ENCODE measurements around the gene PI4K2A.
A peak's percentile ranks its signal among the peaks of the same experiment; 100 is the strongest.
"Not testable (repeated sequence)": the region's sequence is repeated elsewhere in the genome, so short reads cannot be mapped to it uniquely, and the experiment has no call there.

PI4K2A gene

GRCh38 chr10:97640868-97641811 lies 669 bp downstream of the PI4K2A start:
- no peaks in the 10 kb centered on the region for H3K9me3 ChIP-seq (ENCODE audit: low read length)
- H3K4me3 ChIP-seq (ENCODE audit: low read length): peak overlapping the region; percentile 75
- H3K36me3 ChIP-seq (ENCODE audit: insufficient read depth, low read length): peaks cover 19% of the 10 kb centered on the region
- peaks cover 7% of the 10 kb centered on the region for H3K4me1 ChIP-seq (ENCODE audit: insufficient read depth, low read length)
- H2AFZ ChIP-seq (ENCODE audit: low read depth, low read length): peak overlapping the region; percentile 31
- H3K27me3 ChIP-seq (ENCODE audit: insufficient read depth, low read length): no peaks in the 10 kb centered on the region

- H3K36me3 ChIP-seq (ENCODE audit: insufficient read depth, low read length): peaks cover 21% of the 10 kb centered on the region
- not testable (repeated sequence) for H3K9me3 ChIP-seq (ENCODE audit: low read length); H2AFZ ChIP-seq (ENCODE audit: low read depth, low read length); H3K27me3 ChIP-seq (ENCODE audit: insufficient read depth, low read length); H3K4me3 ChIP-seq (ENCODE audit: low read length)
- H3K4me1 ChIP-seq (ENCODE audit: insufficient read depth, low read length): peaks cover 11% of the 10 kb centered on the region
Observed at GRCh38 chr10:97642471-97643159, 2.1 kb downstream of the PI4K2A start.

- Histone ChIP-seq H2AFZ (ENCODE audit: low read depth, low read length) (no peak overlapping the region), H3K36me3 (ENCODE audit: insufficient read depth, low read length) (peaks cover 21% of the 10 kb centered on the region), H3K4me3 (ENCODE audit: low read length) (no peak overlapping the region), H3K4me1 (ENCODE audit: insufficient read depth, low read length) (peaks cover 15% of the 10 kb centered on the region), H3K27me3 (ENCODE audit: insufficient read depth, low read length) (no peaks in the 10 kb centered on the region), H3K9me3 (ENCODE audit: low read length) (no peaks in the 10 kb centered on the region)
Observed at GRCh38 chr10:97643441-97643985, 3.0 kb downstream of the PI4K2A start.

GRCh38 chr10:97644936-97645335 lies 4.5 kb downstream of the PI4K2A start:
- H3K9me3 ChIP-seq (ENCODE audit: low read length): no peaks in the 10 kb centered on the region
- no peaks in the 10 kb centered on the region for H3K27me3 ChIP-seq (ENCODE audit: insufficient read depth, low read length)
- H3K4me3 ChIP-seq (ENCODE audit: low read length): no peak overlapping the region
- peaks cover 18% of the 10 kb centered on the region for H3K4me1 ChIP-seq (ENCODE audit: insufficient read depth, low read length)
- H3K36me3 ChIP-seq (ENCODE audit: insufficient read depth, low read length): peaks cover 21% of the 10 kb centered on the region
- no peak overlapping the region for H2AFZ ChIP-seq (ENCODE audit: low read depth, low read length)

- H3K9me3 ChIP-seq (ENCODE audit: low read length): no peaks in the 10 kb centered on the region
- no peaks in the 10 kb centered on the region for H3K27me3 ChIP-seq (ENCODE audit: insufficient read depth, low read length)
- H2AFZ ChIP-seq (ENCODE audit: low read depth, low read length): no peak overlapping the region
- H3K36me3 ChIP-seq (ENCODE audit: insufficient read depth, low read length): peaks cover 42% of the 10 kb centered on the region
- H3K4me3 ChIP-seq (ENCODE audit: low read length): no peak overlapping the region
- peaks cover 12% of the 10 kb centered on the region for H3K4me1 ChIP-seq (ENCODE audit: insufficient read depth, low read length)
Observed at GRCh38 chr10:97647556-97647955, 7.1 kb downstream of the PI4K2A start.

- H3K9me3 ChIP-seq (ENCODE audit: low read length): no peaks in the 10 kb centered on the region
- H3K27me3 ChIP-seq (ENCODE audit: insufficient read depth, low read length): no peaks in the 10 kb centered on the region
- H3K4me1 ChIP-seq (ENCODE audit: insufficient read depth, low read length): peaks cover 12% of the 10 kb centered on the region
- H3K36me3 ChIP-seq (ENCODE audit: insufficient read depth, low read length): peaks cover 50% of the 10 kb centered on the region
- H3K4me3 ChIP-seq (ENCODE audit: low read length): no peak overlapping the region
- H2AFZ ChIP-seq (ENCODE audit: low read depth, low read length): no peak overlapping the region
Observed at GRCh38 chr10:97648562-97649404, 8.3 kb downstream of the PI4K2A start.

- H3K36me3 ChIP-seq (ENCODE audit: insufficient read depth, low read length): peaks cover 51% of the 10 kb centered on the region
- not testable (repeated sequence) for H3K27me3 ChIP-seq (ENCODE audit: insufficient read depth, low read length)
Observed at GRCh38 chr10:97649405-97649750, 8.9 kb downstream of the PI4K2A start.

GRCh38 chr10:97650726-97651125 lies 10.3 kb downstream of the PI4K2A start:
- H3K27me3 ChIP-seq (ENCODE audit: insufficient read depth, low read length): no peaks in the 10 kb centered on the region
- no peaks in the 10 kb centered on the region for H3K9me3 ChIP-seq (ENCODE audit: low read length)
- peaks cover 47% of the 10 kb centered on the region for H3K36me3 ChIP-seq (ENCODE audit: insufficient read depth, low read length)
- H2AFZ ChIP-seq (ENCODE audit: low read depth, low read length): no peak overlapping the region
- H3K4me3 ChIP-seq (ENCODE audit: low read length): no peak overlapping the region
- peaks cover 12% of the 10 kb centered on the region for H3K4me1 ChIP-seq (ENCODE audit: insufficient read depth, low read length)

More at GRCh38 chr10:97649405-97649750, 8.9 kb downstream of the PI4K2A start:
- H3K4me3 ChIP-seq (ENCODE audit: low read length); H3K9me3 ChIP-seq (ENCODE audit: low read length); H2AFZ ChIP-seq (ENCODE audit: low read depth, low read length): not testable (repeated sequence)
- H3K4me1 ChIP-seq (ENCODE audit: insufficient read depth, low read length): peaks cover 12% of the 10 kb centered on the region

GRCh38 chr10:97651773-97652172 lies 11.3 kb downstream of the PI4K2A start:
- Histone ChIP-seq H3K36me3 (ENCODE audit: insufficient read depth, low read length) (peaks cover 54% of the 10 kb centered on the region), H3K9me3 (ENCODE audit: low read length) (no peaks in the 10 kb centered on the region)

GRCh38 chr10:97656777-97657176 lies 16.3 kb downstream of the PI4K2A start:
- H3K36me3 ChIP-seq (ENCODE audit: insufficient read depth, low read length): peaks cover 66% of the 10 kb centered on the region
- no peak overlapping the region for H3K4me3 ChIP-seq (ENCODE audit: low read length)
- no peak overlapping the region for H2AFZ ChIP-seq (ENCODE audit: low read depth, low read length)
- H3K9me3 ChIP-seq (ENCODE audit: low read length): no peaks in the 10 kb centered on the region
- H3K27me3 ChIP-seq (ENCODE audit: insufficient read depth, low read length): no peaks in the 10 kb centered on the region
- H3K4me1 ChIP-seq (ENCODE audit: insufficient read depth, low read length): no peaks in the 10 kb centered on the region

More at GRCh38 chr10:97651773-97652172, 11.3 kb downstream of the PI4K2A start:
- H3K27me3 ChIP-seq (ENCODE audit: insufficient read depth, low read length): no peaks in the 10 kb centered on the region
- H3K4me1 ChIP-seq (ENCODE audit: insufficient read depth, low read length): peaks cover 12% of the 10 kb centered on the region
- no peak overlapping the region for H2AFZ ChIP-seq (ENCODE audit: low read depth, low read length)
- no peak overlapping the region for H3K4me3 ChIP-seq (ENCODE audit: low read length)

GRCh38 chr10:97659589-97659988 lies 19.1 kb downstream of the PI4K2A start:
- H3K27me3 ChIP-seq (ENCODE audit: insufficient read depth, low read length): no peaks in the 10 kb centered on the region
- H3K4me3 ChIP-seq (ENCODE audit: low read length): no peak overlapping the region
- H3K9me3 ChIP-seq (ENCODE audit: low read length): no peaks in the 10 kb centered on the region
- H3K4me1 ChIP-seq (ENCODE audit: insufficient read depth, low read length): no peaks in the 10 kb centered on the region
- no peak overlapping the region for H2AFZ ChIP-seq (ENCODE audit: low read depth, low read length)
- peaks cover 68% of the 10 kb centered on the region for H3K36me3 ChIP-seq (ENCODE audit: insufficient read depth, low read length)

- no peaks in the 10 kb centered on the region for H3K4me1 ChIP-seq (ENCODE audit: insufficient read depth, low read length)
- H3K4me3 ChIP-seq (ENCODE audit: low read length): no peak overlapping the region
- peaks cover 69% of the 10 kb centered on the region for H3K36me3 ChIP-seq (ENCODE audit: insufficient read depth, low read length)
- H3K9me3 ChIP-seq (ENCODE audit: low read length): no peaks in the 10 kb centered on the region
- no peak overlapping the region for H2AFZ ChIP-seq (ENCODE audit: low read depth, low read length)
- no peaks in the 10 kb centered on the region for H3K27me3 ChIP-seq (ENCODE audit: insufficient read depth, low read length)
Observed at GRCh38 chr10:97664282-97664850, 23.9 kb downstream of the PI4K2A start.

Measured in neuron (in vitro differentiated cells).